ENCODE data around the gene SUPT5H.

The SUPT5H gene

DNA sequence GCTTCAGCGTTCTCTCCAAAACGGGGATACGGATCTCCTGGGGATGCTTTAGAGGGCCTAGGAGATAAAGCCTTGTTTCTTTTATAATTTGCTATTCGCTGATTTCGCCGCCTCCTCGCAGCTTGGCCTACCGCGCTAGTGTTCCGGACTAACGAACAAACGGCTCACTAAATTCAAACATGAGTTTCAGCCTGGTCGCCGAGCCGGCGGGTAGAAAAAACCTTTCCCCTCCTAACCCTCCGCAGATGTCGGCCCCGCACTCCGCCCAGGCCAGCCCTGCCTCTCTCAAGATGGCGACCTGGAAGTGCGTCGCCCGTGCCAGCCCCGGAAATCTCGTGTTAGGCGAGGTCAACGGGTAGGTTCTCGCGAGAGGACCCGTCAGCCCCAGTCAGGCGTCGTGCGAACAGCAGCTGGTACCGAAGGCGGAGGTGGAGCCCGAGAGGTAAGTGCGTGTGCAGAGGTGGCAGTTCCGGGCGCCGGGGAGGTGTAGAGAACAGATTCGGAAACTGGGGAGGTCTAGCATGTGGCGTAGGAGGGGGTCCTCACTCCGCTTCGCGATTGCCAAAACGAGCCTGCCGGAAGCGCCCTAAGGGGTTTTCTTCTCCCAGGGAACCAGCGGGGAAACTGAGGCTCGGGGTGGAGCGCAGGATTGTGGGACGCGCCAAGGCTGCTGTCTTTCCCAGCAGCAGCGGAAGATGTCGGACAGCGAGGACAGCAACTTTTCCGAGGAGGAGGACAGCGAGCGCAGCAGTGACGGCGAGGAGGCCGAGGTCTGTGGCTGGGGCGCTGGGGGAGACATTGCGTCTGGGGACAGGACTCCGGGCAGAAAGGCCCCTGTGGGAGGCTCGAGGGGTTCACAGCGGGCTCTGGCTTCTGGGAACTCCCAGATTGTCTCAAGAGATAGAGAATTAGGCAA lies at the start of gene SUPT5H:
SUPT5H (plus strand) TSS at position 387 of the 916 bp plus-strand sequence; CDS start at position 696, 309 bp downstream.
- DNase-seq = peak; percentile 97

DNA sequence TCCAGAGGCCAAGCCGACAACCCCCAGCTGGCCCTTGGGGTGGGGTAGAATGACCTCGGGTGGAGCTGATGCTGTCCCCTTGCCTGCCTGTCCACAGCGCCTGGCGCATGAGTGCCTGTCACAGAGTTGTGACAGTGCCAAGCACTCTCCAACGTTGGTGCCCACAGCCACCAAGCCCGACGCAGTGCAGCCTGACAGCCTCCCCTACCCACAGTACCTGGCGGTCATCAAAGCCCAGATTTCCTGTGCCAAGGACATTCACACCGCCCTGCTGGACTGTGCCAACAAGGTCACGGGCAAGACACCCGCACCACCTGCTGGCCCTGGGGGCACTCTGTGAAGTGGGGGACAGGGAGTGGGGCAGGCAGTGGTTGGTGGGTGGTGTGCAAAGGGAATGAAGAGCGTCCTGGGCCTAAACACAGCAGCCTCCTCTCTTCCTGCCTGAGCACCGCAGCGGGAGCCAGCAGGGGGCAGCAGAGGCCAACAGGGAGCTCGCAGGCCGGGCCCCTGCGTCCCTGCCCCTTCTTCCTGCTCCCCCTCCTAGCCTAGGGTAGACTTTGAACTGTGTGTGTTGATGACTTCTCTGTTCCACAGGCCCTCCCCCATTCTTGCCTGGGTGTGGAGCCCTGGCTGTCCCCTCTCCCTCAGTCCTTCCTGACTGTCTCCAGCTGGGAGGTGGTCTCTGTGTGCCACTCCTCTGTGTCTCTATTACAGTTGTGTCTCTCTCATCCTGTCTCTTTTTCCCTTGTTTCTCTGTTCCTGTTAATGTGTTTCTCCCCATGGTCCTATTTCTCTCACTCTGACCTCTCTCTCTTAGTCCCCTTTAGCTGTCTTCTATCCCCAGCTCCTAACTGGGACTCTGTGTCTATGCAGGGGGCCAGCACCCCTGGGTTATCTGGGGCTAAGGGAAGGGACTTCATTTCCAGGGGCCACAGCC lies 47.8 kb upstream of the SUPT5H start:
- peak; percentile 79 for DNase-seq

DNA sequence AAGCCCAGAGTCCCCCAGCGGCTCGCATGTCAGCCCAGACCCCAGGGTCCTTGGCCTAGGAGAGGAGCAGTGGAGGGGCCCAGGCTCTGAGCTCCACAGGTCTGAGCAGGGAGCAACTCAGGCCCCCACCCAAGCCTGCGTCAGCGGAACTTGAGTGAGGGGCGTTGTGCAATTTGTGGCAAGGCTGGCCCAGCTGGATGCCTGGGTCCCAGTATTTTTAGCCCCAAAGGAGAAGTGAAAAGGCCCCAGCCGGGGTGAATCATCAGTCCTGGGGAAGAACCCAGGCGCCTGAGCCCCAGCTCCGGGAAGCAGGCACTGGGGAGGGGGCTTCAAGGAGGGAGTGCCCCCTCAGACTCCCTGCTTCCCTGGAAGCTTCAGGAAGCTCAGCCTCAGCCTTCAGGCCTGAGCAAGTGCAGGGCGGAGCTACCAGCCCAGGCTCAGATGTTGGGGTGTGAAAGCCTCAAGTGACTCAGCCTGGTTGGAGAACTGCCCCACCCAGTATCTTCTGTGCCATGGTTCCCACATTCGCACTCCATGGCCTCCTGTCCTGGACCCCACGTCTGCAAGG lies 47.0 kb upstream of the SUPT5H start:
- peak; percentile 59 for DNase-seq

DNA sequence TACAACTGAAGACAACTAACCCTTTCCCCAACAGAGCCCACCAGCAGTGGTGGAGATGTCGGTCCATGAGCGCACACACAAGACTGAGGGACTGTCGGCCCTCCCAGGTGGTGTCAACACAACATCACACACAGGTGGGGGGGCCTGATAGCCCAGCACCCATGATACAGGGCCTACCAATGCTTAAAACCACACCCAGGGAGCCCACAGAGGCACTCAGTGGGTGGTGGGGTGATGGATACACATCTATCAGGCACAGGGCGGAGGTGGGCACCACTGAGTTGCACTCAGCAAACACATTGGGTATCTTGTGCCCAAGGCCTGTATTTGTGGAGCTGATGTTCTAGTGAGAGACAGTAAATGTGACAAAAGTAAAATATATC lies 45.7 kb upstream of the SUPT5H start:
- DNase-seq = no peak

DNA sequence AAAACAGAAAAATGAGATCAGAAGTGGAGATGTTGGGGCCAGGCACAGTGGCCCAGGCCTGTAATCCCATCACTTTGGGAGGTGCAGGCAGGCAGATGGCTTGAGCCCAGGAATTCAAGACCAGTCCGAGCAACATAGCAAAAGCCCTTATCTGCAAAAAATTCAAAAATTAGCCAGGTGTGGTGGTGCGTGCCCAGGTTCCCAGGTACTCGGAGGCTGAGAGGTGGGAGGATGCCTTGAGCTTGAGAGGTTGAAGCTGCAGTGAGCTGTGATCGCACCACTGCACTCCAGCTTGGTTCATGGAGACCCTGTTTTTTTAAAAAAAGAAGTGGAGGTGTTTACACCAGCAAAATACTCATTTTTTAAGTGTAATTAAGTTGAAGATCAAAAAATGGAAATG lies 45.3 kb upstream of the SUPT5H start:
- no peak for DNase-seq

DNA sequence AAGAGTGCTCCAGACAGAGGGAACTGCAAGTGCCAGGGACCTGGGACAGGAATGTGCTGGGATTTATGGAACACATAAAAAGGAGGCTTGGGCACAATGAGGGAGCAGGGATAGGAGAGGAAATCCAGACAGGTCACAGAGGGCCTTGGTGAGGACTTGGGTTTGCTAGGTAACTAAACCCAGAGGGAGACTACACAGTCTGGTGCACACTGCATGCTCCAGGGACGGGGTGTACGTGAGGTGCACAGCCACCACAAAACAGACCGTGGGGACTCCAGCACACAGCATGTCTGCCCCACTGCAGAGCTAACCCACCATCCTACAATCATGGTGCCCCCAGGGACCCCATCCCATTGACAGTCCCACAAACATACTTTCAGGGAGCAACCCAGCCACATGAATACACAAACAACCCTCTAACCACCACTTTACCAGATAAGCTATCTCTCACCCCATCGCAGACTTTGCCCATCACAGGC lies 44.3 kb upstream of the SUPT5H start:
- DNase-seq = no peak

DNA sequence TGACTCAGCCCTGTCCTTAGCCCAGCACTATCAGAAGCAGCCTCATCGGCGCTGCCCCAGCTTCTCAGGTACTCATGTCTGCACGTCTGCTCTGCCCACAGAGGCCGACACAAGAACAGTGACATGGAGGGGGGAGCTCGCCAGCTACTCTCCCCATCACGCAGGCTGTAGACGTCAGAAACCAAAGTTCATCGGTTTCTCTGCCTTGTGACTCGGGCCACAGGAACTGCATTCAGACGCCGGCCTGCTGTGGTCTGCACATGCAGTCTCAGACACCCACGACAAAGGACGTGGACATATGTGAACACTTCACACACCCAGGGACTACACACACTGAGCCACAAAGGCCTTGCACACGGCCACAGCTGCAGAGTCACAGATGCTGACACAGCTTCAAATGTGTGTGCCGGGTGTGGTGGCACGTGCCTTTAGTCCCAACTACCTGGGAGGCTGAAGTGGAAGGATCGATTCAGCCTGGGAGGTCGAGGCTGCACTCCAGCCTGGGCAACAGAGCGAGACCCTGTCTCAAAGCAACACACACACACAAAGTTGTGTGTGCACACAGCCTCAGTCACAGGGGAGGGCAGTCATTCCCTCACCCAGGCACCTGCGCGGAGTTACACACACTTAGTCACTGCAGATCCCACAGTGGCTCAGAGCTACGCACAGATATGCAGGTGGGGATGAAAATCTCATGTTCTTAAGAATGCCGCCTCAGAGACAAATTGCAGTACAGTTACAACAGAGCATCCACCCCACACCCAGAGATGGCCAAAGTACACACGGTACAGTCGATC lies 43.6 kb upstream of the SUPT5H start:
- peak; percentile 64 for DNase-seq

DNA sequence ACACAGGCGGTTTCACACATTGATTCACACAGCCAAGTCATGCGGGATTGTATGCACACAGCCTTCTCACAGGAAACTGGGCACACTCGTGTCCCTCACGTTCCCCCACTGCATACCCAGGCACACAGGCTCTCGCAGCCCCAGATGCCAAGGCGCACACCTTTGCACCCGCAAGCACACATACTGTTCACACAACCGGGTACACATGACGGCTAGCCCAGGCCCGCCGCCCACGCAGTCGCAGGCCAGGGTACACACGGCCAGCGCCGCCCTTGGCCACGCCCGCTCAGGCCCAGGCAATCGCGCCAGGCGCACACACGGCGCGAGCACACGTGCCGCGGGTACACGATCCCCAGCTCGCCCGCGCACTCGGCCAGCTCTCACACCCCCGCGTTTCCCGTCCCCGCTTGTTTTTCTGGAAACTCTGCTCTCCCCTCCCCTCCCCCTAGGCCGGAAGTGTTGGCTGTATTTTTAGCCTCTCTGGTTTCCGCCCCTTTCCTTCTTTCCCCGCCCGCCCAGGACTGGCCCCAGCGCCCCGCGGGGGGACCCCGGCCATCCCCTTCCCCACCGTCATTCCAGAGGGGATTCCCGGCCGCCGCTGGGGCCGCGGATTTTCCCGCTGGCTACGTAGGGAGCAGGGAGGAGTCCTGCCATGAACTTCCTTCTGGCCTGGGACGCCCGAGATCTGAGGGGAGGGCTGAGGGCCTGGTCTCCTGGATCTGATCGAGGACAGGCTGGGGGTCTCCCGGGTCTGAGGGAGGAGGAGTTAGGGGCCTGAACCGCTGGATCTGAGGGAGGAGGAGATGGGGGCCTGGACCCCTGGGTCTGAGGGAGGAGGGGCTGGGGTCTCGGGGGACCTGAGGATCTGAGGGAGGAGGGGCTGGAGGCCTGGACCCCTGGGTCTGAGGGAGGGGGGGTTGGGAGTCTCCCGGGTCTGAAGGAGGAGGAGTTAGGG lies 42.8 kb upstream of the SUPT5H start:
- DNase-seq = peak; percentile 89

DNA sequence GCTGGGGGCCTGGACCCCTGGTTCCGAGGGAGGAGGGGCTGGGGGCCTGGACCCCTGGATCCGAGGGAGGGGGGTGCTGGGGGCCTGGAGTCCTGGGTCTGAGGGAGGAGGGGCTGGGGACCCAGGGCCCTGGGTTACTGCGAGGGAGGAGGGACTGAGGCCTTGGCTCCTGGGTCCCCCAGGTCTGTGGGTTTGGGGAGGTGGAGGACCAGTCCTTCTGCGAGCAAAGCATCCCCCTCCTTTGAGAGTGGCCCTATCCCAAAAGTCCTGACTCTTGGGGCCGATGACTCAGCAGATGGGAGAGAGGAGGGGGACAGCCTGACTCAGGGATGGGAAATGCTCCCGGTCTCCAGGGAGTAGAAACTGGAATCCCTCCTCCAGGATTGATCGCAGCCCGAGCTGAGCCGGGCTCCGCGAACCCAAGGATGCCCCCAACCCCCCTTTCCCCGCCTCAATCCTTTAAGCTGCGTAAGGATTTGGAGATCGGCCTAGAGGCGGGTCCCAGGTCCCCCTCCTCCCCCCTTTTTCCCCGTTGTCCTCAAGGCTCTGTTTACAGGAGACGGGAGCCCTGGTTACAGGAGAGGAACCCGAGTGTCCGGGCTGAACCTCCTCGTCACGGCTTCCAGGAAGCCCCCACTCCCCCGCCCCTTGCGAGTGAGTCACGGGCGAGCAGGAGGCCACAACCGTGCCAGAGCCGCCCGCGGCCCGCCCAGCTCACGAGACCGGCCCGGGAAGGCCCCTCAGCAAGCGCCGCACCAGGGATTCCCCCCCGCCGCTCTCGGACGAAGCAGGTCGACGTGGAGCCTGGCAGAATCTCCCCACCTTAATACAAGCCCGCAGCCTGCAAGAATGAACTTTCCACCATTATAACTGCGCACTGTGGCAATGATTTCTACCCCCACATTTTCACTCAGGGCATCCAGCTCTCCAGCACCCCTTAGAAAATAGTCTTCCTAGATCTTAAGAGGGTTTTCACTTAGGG lies 41.8 kb upstream of the SUPT5H start:
- peak; percentile 100 for DNase-seq

DNA sequence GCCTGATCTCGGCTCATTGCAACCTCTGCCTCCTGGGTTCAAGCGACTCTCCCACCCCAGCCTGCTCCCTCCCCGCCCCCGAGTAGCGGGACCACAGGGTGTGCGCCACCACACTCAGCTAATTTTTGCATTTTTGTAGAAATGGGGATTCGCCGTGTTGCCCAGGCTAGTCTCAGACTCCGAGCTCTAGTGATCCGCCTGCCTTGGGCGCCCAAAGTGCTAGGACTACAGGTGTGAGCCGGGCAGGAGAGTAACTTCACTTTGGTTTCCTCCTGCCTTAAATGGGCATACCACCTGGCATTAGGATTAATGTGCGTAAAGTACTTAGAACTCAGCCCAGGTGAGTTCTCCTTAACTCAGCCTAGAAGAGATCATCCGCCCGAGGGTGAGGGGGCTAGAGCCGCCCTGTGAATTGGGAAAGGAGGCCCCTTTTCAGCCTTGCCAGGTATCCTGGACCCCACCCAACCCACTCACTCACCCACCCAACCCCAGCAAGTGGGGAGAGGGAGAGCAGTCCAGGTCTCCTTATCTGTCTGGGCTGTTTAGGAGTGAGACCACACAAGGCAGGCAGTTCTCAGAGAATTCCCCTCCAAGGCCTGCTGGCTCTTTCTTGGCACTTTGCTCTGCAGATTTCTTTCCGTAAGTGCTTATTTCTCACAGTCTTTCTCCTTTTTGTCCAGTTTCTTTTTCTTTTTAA lies 40.0 kb upstream of the SUPT5H start:
- no peak for DNase-seq

DNA sequence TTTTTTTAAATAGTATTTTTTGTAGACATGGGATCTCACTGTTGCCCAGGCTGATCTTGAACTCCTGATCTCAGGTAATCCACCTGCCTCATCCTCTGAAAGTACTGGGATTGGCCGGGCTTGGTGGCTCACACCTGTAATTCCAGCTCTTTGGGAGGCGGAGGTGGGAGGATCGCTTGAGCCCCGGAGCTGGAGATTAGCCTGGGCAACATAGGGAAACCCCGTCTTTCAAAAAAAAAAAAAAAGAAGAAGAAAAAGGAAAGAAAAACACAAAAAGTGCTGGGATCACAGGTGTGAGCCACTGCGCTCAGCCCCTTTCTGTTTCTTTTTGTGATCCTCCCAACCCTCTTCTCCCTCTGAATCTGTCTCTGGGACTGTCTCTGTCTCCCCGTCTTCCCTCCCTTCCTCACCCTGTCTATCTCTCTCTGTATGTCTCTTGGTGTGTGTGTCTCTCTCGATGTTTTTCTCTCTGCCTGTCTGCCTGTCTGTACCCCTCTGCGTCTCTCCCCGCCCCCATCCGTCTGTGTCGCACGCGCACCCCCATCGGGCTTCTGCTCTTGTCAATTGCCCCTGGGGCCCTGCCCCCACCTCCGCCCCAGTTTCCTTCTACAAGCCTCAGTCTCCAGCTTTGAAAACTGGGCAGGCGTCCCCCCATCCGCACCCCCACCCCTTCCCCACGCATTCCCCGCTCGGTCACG lies 39.3 kb upstream of the SUPT5H start:
- DNase-seq = no peak

DNA sequence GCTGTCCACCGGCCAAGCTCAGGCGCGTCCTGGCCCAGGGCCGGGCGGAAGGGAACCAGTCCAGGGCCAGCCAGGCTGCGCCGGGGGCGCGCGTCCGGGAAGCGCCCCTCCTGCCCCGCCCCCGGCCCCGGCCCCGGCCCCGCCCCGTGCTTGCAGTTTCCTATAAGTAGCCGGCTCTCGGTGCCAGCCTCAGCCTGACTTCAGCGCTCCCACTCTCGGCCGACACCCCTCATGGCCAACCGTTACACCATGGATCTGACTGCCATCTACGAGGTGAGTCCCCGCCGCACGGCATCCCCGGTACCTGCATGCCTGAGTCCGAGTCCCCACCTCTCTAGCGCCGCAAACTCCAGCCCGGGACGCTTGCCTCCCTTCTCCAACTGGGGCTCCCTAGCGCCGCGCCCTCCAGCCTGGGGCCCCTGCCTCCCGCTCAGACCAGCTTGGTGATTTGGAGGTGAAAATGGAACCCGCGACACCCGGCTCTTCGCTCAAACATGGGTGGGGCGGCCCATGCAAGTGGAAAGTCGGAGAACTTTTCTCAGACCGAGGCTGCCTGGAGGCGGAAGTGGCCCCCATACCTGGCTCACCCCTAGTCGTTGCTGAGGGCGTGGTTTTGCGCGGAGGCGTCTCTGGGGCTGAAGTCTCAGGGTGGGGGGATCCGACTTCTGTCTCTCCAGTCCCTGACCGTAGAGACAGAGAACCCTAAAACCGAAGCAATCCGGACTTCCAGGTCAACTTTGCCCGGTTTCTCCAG lies 38.5 kb upstream of the SUPT5H start, which contains the start of gene ZFP36:
ZFP36 (plus strand) TSS at position 192 of the 754 bp plus-strand sequence; CDS start at position 250, 58 bp downstream.
- DNase-seq = peak; percentile 74

DNA sequence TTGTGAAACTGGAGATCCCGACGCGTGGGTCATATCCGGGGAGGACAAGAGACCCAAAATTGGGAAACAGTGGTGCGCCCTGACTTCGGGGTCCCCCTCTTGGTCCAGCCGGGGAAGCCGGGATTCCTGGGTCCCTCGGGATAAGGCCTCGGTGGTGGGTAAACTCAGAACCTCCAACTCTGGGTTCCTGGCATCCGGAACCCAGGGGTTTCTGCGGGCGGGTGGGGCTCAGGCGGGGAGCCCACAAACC lies 38.0 kb upstream of the SUPT5H start:
- DNase-seq = no peak

DNA sequence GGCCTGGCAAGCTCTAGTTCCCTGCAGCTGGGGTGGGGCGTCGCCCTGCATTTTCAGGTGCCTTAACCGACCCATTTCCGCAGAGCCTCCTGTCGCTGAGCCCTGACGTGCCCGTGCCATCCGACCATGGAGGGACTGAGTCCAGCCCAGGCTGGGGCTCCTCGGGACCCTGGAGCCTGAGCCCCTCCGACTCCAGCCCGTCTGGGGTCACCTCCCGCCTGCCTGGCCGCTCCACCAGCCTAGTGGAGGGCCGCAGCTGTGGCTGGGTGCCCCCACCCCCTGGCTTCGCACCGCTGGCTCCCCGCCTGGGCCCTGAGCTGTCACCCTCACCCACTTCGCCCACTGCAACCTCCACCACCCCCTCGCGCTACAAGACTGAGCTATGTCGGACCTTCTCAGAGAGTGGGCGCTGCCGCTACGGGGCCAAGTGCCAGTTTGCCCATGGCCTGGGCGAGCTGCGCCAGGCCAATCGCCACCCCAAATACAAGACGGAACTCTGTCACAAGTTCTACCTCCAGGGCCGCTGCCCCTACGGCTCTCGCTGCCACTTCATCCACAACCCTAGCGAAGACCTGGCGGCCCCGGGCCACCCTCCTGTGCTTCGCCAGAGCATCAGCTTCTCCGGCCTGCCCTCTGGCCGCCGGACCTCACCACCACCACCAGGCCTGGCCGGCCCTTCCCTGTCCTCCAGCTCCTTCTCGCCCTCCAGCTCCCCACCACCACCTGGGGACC lies 37.6 kb upstream of the SUPT5H start:
- DNase-seq = no peak

DNA sequence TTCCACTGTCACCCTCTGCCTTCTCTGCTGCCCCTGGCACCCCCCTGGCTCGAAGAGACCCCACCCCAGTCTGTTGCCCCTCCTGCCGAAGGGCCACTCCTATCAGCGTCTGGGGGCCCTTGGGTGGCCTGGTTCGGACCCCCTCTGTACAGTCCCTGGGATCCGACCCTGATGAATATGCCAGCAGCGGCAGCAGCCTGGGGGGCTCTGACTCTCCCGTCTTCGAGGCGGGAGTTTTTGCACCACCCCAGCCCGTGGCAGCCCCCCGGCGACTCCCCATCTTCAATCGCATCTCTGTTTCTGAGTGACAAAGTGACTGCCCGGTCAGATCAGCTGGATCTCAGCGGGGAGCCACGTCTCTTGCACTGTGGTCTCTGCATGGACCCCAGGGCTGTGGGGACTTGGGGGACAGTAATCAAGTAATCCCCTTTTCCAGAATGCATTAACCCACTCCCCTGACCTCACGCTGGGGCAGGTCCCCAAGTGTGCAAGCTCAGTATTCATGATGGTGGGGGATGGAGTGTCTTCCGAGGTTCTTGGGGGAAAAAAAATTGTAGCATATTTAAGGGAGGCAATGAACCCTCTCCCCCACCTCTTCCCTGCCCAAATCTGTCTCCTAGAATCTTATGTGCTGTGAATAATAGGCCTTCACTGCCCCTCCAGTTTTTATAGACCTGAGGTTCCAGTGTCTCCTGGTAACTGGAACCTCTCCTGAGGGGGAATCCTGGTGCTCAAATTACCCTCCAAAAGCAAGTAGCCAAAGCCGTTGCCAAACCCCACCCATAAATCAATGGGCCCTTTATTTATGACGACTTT lies 36.8 kb upstream of the SUPT5H start:
- DNase-seq = no peak
